OCI-LY3 (cell line): ENCODE results near the gene HAPLN2.

ENCODE experiments used
- CTCF ChIP-seq: fragments of 200-600, 300-600 bp; sonication (generic); IDR thresholded peaks from 2 replicates; pipeline ENCODE4 v1.5.1; 2014; ENCODE audit warnings: antibody characterized with exemption, low read length, low read depth
- EZH2phosphoT487 ChIP-seq: fragments of 200-600 bp; shearing (Covaris generic); IDR thresholded peaks from 2 replicates; pipeline ENCODE4 v1.6.1; 2018; ENCODE audit warnings: antibody characterized with exemption, mixed run types, low read depth

GRCh38 chr1:156594190-156594589, 25.0 kb upstream of the HAPLN2 start:
- no peak for TF ChIP-seq EZH2phosphoT487
- TF ChIP-seq CTCF: no peak
